DMS53 treated with DMSO at 0.1 percent for 48 hours (cell line): Measurements from ENCODE around the gene PLEKHA4.
"Not testable (repeated sequence)": the region's sequence is repeated elsewhere in the genome, so short reads cannot be mapped to it uniquely, and the experiment has no call there.

Experiments
- DNase-seq: peaks from one replicate; lab custom pipeline; 2025; ENCODE audit not compliant: unreplicated experiment; lab: John Stamatoyannopoulos, UW

The PLEKHA4 gene

GRCh38 chr19:48799358-48800300 is 68.8 kb downstream of the PLEKHA4 start:
- no peak for DNase-seq

- DNase-seq, result no peak
Measured at GRCh38 chr19:48798937-48799336, 69.5 kb downstream of the PLEKHA4 start.

- no peak for DNase-seq
Measured at GRCh38 chr19:48797103-48797502, 71.3 kb downstream of the PLEKHA4 start.

GRCh38 chr19:48796298-48797083 is 71.9 kb downstream of the PLEKHA4 start:
- DNase-seq, result no peak

- no peak for DNase-seq
Measured at GRCh38 chr19:48795685-48796070, 72.7 kb downstream of the PLEKHA4 start.

- DNase-seq, result peak; percentile 99
Measured at GRCh38 chr19:48795055-48795684, 73.2 kb downstream of the PLEKHA4 start.

GRCh38 chr19:48794291-48794690 is 74.1 kb downstream of the PLEKHA4 start:
- DNase-seq, result no peak

- no peak for DNase-seq
Measured at GRCh38 chr19:48793271-48793670, 75.1 kb downstream of the PLEKHA4 start.

GRCh38 chr19:48787331-48787730 is 81.1 kb downstream of the PLEKHA4 start:
- DNase-seq, result not testable (repeated sequence)
